NCI-H146 (cell line): ENCODE results near the gene FUT3.

ENCODE experiments used
- DNase-seq: peaks from one replicate; lab custom pipeline; 2025; lab: John Stamatoyannopoulos, UW

Gene FUT3

DNA sequence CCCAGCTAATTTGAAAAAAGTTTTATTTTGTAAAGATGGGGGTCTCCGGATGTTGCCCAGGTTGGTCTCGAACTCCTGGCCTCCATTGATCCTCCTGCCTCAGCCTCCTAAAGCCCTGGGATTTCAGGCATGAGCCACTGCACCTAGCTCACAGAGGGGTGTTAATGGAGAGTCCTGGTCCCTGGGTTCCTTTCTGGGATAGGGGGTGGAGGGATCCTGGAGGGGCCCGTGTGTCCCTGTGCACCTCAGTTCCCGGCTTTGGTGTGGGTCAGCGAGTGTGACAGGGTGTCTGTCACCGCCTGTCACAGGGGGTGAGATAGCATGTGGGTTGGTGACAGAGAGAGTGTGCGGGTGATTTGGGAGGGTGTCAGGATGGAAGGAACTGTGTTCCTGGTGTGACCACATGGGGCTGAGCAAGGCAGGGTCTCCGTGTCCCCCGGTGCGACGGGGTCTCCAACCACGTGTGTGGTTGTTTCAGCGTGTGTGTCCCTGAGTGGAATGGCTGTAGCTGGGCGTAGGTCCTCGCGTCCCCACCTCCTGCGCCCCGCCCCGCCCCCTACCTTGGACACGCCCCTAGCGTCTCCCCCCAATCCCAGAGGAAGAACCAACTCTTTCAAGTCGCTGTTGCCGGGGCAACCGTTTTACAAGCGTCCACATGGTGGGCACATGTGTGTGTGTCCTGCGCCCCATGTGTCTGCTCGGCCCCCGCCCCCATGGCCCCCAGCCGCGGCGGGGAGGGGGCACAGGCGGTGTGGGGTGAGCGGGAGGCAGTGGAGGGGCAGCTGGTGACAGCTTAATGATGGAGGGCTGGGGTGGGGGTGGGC lies 49.2 kb downstream of the FUT3 start:
- DNase-seq: peak; percentile 67

DNA sequence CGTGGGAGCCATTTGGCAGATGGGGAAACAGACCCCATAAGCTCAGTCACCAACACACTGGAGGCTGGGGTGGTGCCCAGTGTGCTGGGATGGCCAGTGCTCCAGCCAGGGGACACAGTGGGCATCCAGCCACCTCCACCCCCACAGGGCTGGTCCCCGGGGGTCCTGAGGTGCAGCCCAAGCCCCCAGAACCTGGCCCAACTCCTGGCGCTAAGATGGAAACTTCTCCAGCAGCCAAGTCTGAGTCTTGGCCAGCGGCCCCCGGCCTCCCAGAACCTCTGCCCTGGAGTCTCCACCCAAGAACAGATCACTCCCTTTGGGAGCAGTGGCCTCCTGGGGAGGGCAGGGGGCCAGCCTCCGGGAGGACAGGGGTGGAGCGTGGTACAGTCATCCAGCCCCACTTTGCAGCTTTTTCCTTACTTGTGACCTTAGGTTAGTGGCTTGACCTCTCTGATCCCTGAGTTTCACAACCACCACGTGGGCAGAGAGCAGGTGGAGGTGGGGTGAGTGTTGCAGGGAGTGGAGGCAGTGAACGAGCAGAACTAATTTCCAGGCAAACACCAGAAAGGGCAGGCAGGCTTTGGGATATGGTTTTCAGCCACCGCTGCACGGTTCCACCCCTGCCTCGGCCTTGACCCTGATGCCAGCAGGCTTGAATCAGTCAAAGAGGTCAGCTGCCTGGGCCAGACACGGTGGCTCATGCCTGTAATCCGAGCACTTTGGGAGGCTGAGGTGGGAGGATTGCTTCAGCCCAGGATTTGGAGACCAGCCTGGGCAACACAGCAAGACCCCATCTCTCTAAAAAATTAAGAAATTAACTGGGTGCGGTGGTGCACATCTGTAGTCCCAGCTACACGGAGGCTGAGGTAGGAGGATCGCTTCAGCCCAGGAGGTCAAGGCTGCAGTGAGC lies 50.6 kb downstream of the FUT3 start:
- no peak for DNase-seq

DNA sequence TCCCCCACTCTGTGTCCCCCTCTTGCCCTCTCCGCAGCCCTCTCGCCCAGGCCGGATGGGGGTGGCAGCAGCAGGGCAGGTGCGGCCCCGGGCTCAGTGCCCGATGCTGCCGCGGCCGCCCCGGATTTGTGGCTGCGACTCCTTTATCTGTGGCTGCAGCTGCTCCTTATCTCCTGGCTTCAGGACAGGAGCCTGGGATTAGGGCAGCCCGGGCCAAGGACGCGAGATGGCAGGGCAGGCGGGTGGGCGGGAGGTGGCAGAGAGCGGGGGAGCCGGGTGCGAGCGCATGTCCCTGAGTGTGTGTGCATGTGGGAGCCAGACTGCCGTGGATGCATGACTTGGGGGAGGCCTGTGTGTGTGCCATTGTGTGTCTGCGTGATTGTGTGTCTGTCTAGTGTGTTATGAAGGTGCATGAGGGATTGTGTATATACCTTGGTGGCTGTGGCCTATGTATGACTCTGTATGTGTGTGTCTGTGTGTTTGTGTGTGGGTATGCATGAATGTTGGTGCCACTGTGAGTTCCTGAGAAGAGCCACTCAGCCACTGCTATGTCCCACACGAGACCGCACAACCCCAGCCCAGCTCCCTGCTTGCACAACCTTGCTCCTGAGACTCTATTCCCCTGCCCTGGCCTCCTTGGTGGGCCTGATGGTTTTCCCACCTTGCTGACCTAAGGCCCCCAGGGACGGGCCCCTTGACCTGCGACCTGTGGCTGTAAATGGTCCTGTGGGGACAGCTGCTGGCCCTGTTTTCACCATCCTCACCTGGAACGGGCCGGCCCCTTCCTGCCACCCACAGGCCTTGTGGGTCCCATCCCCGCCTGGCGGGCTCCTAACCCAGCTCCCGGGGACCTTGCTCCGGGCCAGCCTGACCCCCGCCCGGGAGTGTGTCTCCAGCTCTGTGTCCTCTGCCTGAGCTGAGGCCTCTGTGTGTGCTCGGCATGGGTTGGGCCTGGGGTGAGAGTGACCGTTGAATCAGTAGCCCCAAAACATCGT lies 51.7 kb downstream of the FUT3 start:
- DNase-seq: no peak

DNA sequence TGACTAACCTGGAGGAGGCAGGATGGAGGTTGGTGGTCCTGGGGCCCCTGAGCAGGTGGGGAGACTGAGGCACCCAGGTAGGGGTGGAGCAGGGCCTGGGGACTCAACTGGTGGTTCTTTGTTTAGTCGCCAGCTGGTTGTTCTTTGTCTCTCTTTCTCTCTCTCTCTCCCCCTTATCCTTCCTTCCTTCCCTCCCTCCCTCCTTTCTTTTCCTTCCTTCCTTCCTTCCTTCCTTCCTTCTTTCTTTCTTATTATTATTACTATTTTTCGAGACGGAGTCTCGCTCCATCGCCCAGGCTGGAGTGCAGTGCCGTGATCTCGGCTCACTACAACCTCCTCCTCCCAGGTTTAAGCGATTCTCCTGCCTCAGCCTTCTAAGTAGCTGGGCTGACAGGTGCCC lies 53.0 kb downstream of the FUT3 start:
- no peak for DNase-seq

DNA sequence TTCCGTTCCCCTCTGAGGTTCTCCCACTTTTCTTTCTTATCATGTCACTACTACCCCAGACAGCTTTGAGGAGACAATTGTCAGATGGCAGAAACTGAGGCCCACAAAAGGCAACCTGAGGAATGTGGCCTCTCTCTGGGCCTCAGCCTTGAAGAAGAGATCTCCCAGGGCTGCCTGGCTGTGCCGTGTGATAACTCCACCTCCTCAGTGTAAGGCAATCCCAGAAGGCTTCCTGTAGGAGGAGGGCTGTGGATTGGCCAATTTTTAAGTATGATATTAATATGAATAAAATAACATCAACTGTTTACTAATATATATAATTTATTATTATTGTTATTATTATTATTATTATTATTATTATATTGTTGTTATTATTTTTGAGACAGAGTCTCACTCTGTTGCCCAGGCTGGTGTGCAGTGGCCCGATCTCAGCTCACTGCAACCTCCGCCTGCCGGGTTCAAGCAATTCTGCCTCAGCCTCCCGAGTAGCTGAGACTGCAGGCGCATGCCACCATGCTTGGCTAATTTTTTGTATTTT lies 55.8 kb downstream of the FUT3 start:
- no peak for DNase-seq

DNA sequence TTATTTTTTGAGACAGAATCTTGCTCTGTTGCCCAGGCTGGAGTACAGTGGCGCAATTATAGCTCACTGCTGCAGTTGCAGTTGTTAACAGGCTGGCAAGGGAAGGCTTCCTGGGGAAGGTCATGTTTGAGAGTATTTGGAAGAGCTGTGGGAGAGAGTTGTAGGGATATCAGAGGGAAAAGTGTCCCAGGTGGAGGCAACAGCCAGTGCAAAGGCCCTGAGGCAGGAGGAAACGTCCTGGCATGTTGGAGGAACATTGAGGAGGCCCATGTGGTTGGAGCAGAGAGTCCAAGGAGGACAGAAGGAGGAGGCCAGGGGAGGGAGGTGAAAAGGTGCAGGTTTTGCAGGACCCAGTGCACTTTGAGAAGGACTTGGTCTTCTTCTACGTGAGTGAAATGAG lies 58.1 kb downstream of the FUT3 start:
- DNase-seq: no peak
